ENCODE results near the gene INSRR.

INSRR gene

DNA sequence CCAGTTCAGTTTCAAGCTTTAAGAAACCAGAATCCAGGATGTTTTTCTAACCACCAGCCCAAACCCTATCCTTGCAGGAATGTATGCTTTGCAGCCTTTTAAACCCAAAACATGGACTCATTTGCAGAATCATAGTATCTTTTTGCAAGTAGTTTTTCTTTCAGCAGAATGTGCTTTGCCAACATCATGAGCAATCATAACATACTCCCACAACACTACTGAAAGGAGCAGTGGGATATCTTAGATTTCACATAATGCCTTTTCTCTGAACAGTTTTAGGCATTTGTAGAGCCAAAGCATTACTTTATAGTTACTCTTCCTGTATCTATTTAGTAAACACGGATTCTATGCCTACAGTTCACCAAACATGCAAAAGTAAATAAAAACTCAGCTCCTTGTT is 32.3 kb downstream of the INSRR start:
- no peak for DNase-seq (ENCODE audit: low spot score)

- DNase-seq (ENCODE audit: low spot score): no peak
Measured at GRCh38 chr1:156823210-156823790, 35.6 kb downstream of the INSRR start.

DNA sequence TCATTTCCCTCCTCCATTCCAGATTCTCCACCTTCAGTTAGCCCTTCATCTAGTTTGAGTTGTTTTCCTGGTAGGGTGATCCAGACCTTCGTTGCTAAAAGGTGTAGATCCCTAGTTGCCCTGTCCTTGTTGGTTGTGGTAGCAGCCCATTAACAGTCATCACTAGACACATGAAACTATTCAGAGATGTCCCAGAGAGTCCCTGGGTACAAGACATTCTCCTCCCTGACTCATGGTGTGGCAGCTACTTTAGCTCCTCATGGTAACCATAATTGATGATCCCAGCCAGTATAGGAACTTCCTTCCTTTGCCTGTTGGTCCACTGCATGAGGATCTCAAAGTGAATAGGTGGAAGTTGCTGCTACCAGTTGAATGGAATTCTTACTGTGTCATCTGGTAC is 36.2 kb downstream of the INSRR start:
- no peak for DNase-seq (ENCODE audit: low spot score)

GRCh38 chr1:156821801-156822200 is 37.1 kb downstream of the INSRR start:
- peak; percentile 59 for DNase-seq (ENCODE audit: low spot score)

DNA sequence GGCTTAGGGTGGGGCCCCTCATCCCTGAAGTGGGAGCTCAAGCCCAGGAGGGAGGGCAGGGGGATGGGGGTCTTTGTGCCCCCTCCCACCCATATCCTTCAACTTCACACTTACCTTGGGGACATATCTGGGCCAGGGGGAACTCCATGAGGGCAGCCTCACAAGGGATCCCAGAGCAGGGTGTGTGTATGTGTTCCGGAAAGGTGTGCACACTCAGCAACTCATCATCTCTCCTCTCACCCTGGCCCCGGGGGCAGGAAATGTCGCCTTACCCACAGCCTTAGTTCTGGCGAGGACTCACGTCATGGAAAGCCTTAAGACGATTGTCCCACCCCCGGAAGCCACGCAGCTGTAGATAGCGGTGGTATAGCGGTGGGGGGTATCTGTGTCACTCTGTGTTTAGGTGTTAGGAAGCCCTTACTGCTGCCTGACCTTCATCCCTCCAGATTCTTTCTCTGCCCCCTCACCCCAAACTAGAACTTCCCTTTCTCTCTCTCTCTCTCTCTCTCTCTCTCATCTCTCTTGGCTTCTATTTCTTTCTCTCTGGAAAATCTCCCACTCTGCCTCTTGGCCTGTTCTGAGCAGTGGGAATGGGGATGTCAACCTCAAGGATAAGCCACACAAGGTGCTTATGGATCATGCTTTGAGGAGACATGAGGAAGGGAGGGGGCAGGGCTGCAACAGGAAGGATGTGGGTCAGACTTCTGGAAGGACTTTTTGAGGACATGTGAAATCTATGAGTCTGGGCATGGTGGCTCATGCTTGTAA is 42.2 kb downstream of the INSRR start, which contains the start of gene SH2D2A:
SH2D2A (minus strand) TSS at position 288 of the 768 bp plus-strand sequence; CDS start at position 148, 140 bp downstream.
- DNase-seq (ENCODE audit: low spot score): no peak

DNA sequence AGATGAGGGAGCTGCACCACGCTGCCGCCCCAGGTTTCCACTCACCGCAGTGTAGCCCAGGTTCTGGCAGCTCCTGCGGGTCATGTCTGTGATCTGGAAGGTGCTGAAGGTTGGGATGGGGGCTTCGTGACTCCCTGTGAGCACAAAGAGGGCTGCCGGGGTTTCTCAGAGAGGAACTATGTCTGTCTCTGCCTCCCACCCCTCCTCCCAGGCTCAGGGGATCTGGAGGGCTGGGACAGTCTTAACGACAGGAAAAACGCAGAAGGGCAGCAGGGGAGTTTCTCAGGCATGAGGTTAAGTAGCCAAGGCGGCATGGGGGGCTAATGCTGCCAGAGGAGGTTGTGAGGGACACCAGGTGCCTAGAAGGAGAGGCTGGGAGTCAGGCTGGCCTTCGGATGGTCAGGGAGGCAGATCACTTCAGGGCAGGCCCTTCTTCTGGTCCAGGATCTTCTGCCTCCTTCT is 42.9 kb downstream of the INSRR start:
- DNase-seq (ENCODE audit: low spot score): no peak

DNA sequence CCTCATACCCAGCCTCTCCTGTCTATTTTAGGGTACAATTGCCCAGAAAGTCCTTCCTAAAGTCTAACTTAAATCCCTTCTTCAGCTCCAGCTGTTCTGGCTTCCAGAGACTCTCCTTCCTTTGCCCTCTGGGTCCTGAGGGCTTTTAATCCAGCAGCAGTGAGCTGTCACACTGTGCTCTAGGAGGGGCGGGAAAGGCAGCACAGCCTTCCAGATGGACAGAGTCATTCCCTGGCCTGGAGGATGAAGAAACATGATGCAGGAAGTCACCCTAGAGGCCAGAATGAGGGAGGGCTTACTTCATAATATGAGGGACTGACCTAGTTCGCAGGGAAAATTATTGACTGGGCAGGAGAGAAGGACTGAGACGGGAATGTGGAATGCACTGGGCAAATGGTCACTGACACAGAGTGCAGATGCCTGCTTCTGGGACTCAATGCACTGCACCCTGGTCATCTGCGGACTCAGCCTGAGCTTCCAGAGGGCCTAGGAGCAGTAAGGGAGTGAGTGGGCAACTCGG is 43.5 kb downstream of the INSRR start:
- no peak for DNase-seq (ENCODE audit: low spot score)

GRCh38 chr1:156814571-156815260 is 44.2 kb downstream of the INSRR start:
- no peak for DNase-seq (ENCODE audit: low spot score)

- DNase-seq (ENCODE audit: low spot score): peak; percentile 64
Measured at GRCh38 chr1:156813750-156814570, 45.0 kb downstream of the INSRR start.

DNA sequence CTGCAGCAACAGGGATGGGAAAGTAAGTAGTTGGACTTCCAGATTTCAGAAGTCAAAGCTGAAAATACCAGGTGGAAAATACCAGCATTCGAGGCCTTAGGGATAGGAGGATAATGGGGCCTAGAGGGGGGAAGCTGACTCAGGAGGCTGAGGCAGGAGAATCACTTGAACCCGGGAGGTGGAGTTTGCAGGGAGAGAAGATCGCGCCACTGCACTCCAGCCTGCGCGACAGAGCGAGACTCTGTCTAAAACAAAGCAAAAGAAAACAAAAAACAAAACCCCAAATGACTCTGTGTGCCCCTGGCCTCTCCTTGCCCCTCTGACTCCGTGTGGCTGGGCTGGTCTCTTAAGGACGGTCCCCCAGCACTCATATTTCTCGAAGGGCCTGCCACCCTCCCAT is 45.6 kb downstream of the INSRR start:
- no peak for DNase-seq (ENCODE audit: low spot score)

DNA sequence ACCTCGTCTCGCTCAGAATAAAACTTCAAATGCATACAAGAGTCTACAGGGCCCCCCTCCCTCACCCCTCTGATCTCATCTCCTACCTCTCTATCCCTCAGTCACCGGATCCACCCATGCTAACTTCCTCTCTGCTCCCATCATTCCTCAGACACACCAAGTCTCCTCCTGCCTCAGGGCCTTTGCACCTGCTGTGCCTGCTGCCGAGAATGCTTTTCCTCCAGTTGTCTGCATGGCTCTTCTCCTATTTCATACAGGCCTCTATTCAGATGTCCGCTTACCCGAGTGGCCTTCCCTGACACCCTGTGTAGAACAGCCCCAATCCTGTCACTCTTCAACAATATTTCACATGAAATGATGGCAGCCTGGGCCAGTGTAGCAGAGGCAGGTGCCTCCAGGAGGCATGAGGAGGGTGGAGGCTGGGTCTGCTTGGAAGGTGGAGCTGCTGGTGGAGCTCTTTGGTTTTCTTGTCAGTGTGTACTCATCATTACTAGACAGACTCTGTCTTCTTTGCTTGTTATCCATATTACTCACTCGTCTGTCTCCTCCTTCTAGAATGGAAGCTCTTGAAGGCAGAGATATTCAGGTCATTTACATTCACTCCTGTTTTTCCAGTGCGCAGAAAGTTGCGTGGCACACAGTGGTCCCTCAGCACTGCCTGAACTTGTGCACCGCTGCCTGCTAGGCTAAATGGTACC is 46.5 kb downstream of the INSRR start:
- DNase-seq (ENCODE audit: low spot score): no peak

GRCh38 chr1:156811168-156811567 is 47.7 kb downstream of the INSRR start:
- DNase-seq (ENCODE audit: low spot score): no peak

DNA sequence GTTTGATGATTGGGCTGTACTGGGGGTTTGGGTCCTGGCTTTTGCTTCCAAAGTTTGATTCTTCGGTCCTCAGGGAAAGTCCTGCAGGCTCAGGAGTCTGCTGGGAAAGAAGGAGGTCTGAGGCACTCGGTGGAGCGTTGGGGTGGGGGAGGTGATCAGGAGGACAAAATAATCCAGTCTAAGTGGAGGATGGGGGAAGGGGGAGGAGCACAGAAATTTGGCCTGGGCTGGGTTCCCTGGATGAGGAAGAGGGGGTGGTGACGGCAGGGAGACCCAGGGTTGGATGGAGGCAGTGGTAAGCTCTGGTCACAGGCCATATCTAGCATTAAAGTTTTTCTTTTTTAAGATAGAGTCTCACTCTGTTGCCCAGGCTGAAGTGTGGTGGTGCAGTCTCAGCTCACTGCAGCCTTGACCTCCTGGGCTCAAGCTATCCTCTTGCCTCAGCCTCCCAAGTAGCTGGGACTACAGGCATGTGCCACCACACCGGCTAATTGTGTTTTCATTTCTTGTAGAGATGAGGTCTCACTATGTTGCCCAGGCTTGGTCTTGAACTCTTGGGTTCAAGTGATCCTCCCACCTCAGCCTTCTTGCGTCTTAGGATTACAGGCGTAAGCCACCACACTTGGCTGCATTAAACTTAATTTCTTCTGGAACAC is 49.1 kb downstream of the INSRR start:
- DNase-seq (ENCODE audit: low spot score): no peak

- DNase-seq (ENCODE audit: low spot score): no peak
Measured at GRCh38 chr1:156809281-156809680, 49.6 kb downstream of the INSRR start.

- DNase-seq (ENCODE audit: low spot score): no peak
Measured at GRCh38 chr1:156808186-156809030, 50.5 kb downstream of the INSRR start.

DNA sequence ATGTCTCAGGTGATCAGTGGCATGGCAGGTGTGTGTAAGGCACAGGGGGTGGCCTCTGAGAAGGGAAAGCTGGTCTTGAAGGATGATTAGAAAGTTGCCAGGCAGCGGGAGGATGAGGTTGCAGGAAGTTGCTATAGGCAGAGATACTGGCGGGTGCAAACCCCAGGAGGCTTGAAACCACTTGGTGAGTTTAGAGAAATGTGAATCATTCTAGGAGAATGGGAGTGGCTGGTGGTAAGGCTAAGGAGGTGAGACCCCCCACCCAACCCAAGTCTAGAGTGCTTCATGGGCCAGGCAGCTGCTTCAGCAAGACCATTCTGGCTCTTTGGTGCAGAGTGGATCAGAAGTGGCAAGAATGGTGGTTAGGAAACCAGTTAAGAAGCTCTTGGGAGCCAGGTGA is 51.3 kb downstream of the INSRR start:
- DNase-seq (ENCODE audit: low spot score): no peak

- DNase-seq (ENCODE audit: low spot score): no peak
Measured at GRCh38 chr1:156806512-156807440, 52.1 kb downstream of the INSRR start.

DNA sequence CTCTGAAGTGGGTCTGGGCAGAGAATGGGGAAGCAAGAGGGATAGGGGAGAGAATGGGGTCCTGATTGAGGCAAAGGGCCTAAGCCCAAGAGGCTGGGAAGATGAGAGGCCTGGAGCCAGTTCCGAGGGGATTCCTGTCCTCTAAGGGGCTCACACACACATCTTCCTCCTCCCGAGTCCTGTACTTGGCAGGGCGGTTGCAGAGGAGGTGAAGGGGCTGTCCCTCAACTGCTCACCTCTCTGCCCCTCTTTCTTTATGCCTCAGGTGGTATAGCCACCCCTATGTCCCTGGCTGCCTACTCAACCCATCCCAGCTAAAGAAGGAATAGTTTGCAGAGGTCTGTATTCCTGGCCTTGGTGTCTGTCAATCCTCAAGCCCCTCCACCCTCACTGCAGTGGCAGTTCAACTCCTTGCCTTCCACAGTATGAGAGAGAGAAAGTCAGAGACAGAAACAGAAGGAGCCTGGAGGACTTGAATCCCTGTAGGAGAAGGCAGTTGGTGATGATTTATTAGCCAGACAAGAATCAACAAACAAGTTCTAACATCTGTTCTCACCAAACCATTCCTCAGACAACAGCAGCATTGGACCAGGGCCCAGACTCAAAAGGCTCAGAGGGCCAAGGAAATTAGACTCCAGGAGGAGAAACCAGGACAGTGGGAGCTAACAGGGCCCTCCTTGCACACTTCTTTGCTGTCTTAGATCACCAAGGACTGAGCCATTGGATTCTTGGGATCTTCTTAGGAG is 53.0 kb downstream of the INSRR start:
- no peak for DNase-seq (ENCODE audit: low spot score)

Data from SW480 (cell line).